GM12878 (cell line): ENCODE results near the gene KANTR. TPM values are rescaled to one million over a fixed set of nuclear protein-coding genes. Genes with fewer than 3 reads are reported as not detected.

Experiments
- ATAC-seq: fragments of 200-7000 bp; cut with Tn5 transposase; 3 replicates; pipeline ENCODE4 v1.9.1; 2020; ENCODE audit warnings: mild to moderate bottlenecking, moderate library complexity
- BruUV-seq: library from RNA; stranded (reverse); fragments of 400-500 nt; replicated peaks from 2 replicates; lab custom pipeline; 2021; lab: Mats Ljungman, UMichigan
- CTCF ChIA-PET: fragments of 300-600 bp; sonication (Branson Sonifier 250); formaldehyde crosslinking; extraction: SDS; loops from one replicate; lab custom pipeline; 2021; ENCODE audit warnings: inconsistent platforms; lab: Yijun Ruan, JAX
- POLR2A ChIA-PET: fragments of 350-600 bp; formaldehyde crosslinking; extraction: SDS; loops from one replicate; lab custom pipeline; 2021; ENCODE audit warnings: inconsistent platforms; lab: Charles Lee
- RAD21 ChIA-PET: fragments of 300-600 bp; sonication (Branson Sonifier 250); formaldehyde crosslinking; loops from one replicate; lab custom pipeline; 2023; ENCODE audit warnings: antibody characterized with exemption; ENCODE audit not compliant: unreplicated experiment; lab: Charles Lee
- SMC1A ChIA-PET: fragments of 300-600 bp; sonication (Branson Sonifier 250); formaldehyde crosslinking; loops from one replicate; lab custom pipeline; 2023; ENCODE audit not compliant: unreplicated experiment, uncharacterized antibody; lab: Charles Lee
- DNase-seq: peaks from one replicate; pipeline ENCODE4 v3.0.0-alpha.2; 2011; ENCODE audit warnings: low read depth, low spot score
- FAIRE-seq: peaks from 3 replicates; lab custom pipeline; 2011; peaks lifted over from hg19 to GRCh38; lab: Jason Lieb, UNC
- H2AFZ ChIP-seq: 2 replicates; pipeline ENCODE4 v1.6.0; 2011; ENCODE audit warnings: low read depth, low read length, control low read depth; ENCODE audit not compliant: control insufficient read depth
- H3K27ac ChIP-seq: 2 replicates; pipeline ENCODE4 v1.5.1; 2011; ENCODE audit warnings: control low read depth; ENCODE audit not compliant: control insufficient read depth, insufficient read depth
- H3K27me3 ChIP-seq, 2 experiments: replicated peaks in 1 of 2; 2 replicates each; pipeline versions ENCODE4 v1.6.0 to v1.6.1; 2011; ENCODE audit warnings: low read length in 1 of 2; ENCODE audit not compliant: control insufficient read depth in 2 of 2, insufficient read depth in 2 of 2
- H3K36me3 ChIP-seq, 2 experiments: 2 replicates each; pipeline ENCODE4 v1.5.1; 2011; ENCODE audit warnings: low read length in 1 of 2; ENCODE audit not compliant: control insufficient read depth in 2 of 2, insufficient read depth in 2 of 2
- H3K4me1 ChIP-seq: 2 replicates; pipeline ENCODE4 v1.6.1; 2011; ENCODE audit warnings: mild to moderate bottlenecking, low read length, moderate library complexity, mixed read lengths; ENCODE audit not compliant: control insufficient read depth, insufficient read depth
- H3K4me2 ChIP-seq: 2 replicates; pipeline ENCODE4 v1.6.0; 2011; ENCODE audit warnings: control low read depth; ENCODE audit not compliant: control insufficient read depth, insufficient read depth
- H3K4me3 ChIP-seq: fragments of 200-600 bp; sonication (generic); 2 replicates; pipeline ENCODE4 v1.5.1; 2016
- H3K79me2 ChIP-seq: 2 replicates; pipeline ENCODE4 v1.6.0; 2011; ENCODE audit warnings: low read length; ENCODE audit not compliant: control insufficient read depth, insufficient read depth
- H3K9ac ChIP-seq: 2 replicates; pipeline ENCODE4 v1.8.0; 2011; ENCODE audit warnings: low read length, control low read depth, mixed read lengths; ENCODE audit not compliant: control insufficient read depth, insufficient read depth
- H3K9me3 ChIP-seq: replicated peaks from 3 replicates; pipeline ENCODE4 v1.5.1; 2011; ENCODE audit warnings: mild to moderate bottlenecking, low read length; ENCODE audit not compliant: control insufficient read depth, insufficient read depth
- H4K20me1 ChIP-seq: 2 replicates; pipeline ENCODE4 v1.6.0; 2011; ENCODE audit not compliant: control insufficient read depth, insufficient read depth
- CREB1 ChIP-seq: IDR thresholded peaks from 2 replicates; pipeline ENCODE4 v1.6.1; 2012; ENCODE audit warnings: low read depth, mild to moderate bottlenecking, inconsistent platforms
- CUX1 ChIP-seq: IDR thresholded peaks from 2 replicates; pipeline ENCODE4 v1.6.1; 2012; ENCODE audit warnings: improper control_type of control experiment, low read depth, low read length; ENCODE audit not compliant: insufficient replicate concordance
- HCFC1 ChIP-seq: fragments of 150-350 bp; IDR thresholded peaks from 2 replicates; pipeline ENCODE4 v1.6.1; 2014; ENCODE audit warnings: low read length
- LARP7 ChIP-seq: fragments of 450-650 bp; IDR thresholded peaks from 2 replicates; pipeline ENCODE4 v1.6.1; 2017; ENCODE audit warnings: mild to moderate bottlenecking
- MLLT1 ChIP-seq: fragments of 450-650 bp; IDR thresholded peaks from 2 replicates; pipeline ENCODE4 v1.6.1; 2016; ENCODE audit warnings: mild to moderate bottlenecking
- MTA3 ChIP-seq: IDR thresholded peaks from 2 replicates; pipeline ENCODE4 v1.6.1; 2012; ENCODE audit warnings: low read length, inconsistent platforms, borderline replicate concordance
- NFXL1 ChIP-seq: fragments of 450-650 bp; IDR thresholded peaks from 2 replicates; pipeline ENCODE4 v1.6.1; 2017; ENCODE audit warnings: antibody characterized with exemption, mild to moderate bottlenecking, borderline replicate concordance
- PBX3 ChIP-seq: IDR thresholded peaks from 2 replicates; pipeline ENCODE4 v1.6.1; 2011; ENCODE audit warnings: mild to moderate bottlenecking, low read depth, low read length, moderate library complexity; ENCODE audit not compliant: insufficient replicate concordance
- POLR2AphosphoS5 ChIP-seq: IDR thresholded peaks from 2 replicates; pipeline ENCODE4 v1.6.1; 2011; ENCODE audit warnings: mild to moderate bottlenecking, low read length, inconsistent platforms
- RUNX3 ChIP-seq: IDR thresholded peaks from 2 replicates; pipeline ENCODE4 v1.6.1; 2012; ENCODE audit warnings: low read length, inconsistent platforms
- SIN3A ChIP-seq: IDR thresholded peaks from 2 replicates; pipeline ENCODE4 v1.6.1; 2012; ENCODE audit warnings: low read depth, low read length, improper control_type of control experiment
- SMC3 ChIP-seq: IDR thresholded peaks from 2 replicates; pipeline ENCODE4 v1.6.1; 2011; ENCODE audit warnings: low read length, improper control_type of control experiment, borderline replicate concordance
- TCF7 ChIP-seq: IDR thresholded peaks from 2 replicates; pipeline ENCODE4 v1.6.1; 2014; ENCODE audit warnings: antibody characterized with exemption, borderline replicate concordance
- WGBS: methylation state at CpG from one replicate; pipeline ENCODE4 v1.1.6; 2016; ENCODE audit warnings: low lambda C conversion rate; ENCODE audit not compliant: insufficient replicate concordance, insufficient coverage; ENCODE audit errors: missing lambda C conversion rate; 5-methylcytosine and 5-hydroxymethylcytosine counted together
- in situ Hi-C: fragments of 300-500 bp; cut with MboI; formaldehyde crosslinking; loops from 9 replicates; pipeline ENCODE4 v1.14.3; 2018; ENCODE audit warnings: mixed read lengths
- intact Hi-C: fragments of 100-400 bp; cut with micrococcal nuclease; formaldehyde crosslinking; loops from one replicate; pipeline ENCODE4 v1.14.2; 2022; ENCODE audit not compliant: unreplicated experiment
- polyA plus RNA-seq, 11 experiments: library from polyadenylated mRNA; depleted of rRNA in 4 of 11; unstranded in 6 of 11; stranded (reverse) in 5 of 11; fragments of >200 nt; fragmentation: Nextera tagmentation in 4 of 11; fragmentation: Illumina TruSeq in 1 of 11; extraction: Ambion mirVana in 4 of 11; extraction: Trizol in 1 of 11; gene quantifications; 1 replicate in 1 of 11; 2 replicates in 10 of 11; pipeline versions ENCODE4 v1.2.1 to v1.2.3, GENCODE V29; 2011 to 2016; ENCODE audit warnings: inconsistent platforms in 2 of 11, missing spikeins in 2 of 11, low read depth in 1 of 11
- total RNA-seq, 4 experiments: library from RNA; depleted of rRNA in 3 of 4; stranded (reverse); fragments of >200 nt in 3 of 4; fragmentation: Illumina TruSeq in 1 of 4; extraction: Trizol in 1 of 4; gene quantifications; 2 replicates each; pipeline versions ENCODE4 v1.2.1 to v1.2.3, GENCODE V29; 2013 to 2021

KANTR gene
- total and polyA plus RNA-seq, 10 of the 15 experiments (the other 5 are each of a cell fraction or from before 2014, with no cell fraction given): 1.00 to 14.8 (median 5.5) TPM

GRCh38 chrX:53135581-53135980 lies 41.6 kb downstream of the KANTR start:
- Histone ChIP-seq H2AFZ (no peak overlapping the region), H3K27ac (no peak overlapping the region), H3K27me3 (no peaks in the 10 kb centered on the region; a peak in 1 of 4 replicates), H3K4me1 (no peaks in the 10 kb centered on the region), H4K20me1 (no peaks in the 10 kb centered on the region), H3K9ac (no peak overlapping the region), H3K79me2 (no peaks in the 10 kb centered on the region), H3K4me2 (no peak overlapping the region), H3K4me3 (no peak overlapping the region), H3K9me3 (no peaks in the 10 kb centered on the region), H3K36me3 (no peaks in the 10 kb centered on the region)
- ChIA-PET CTCF (no interaction called here), SMC1A (no interaction called here), RAD21 (no interaction called here), POLR2A (interaction anchor here (0.7 kb wide), 1 partner anchor 1195 kb away, joined by 3 read pairs; no protein-coding TSS in a partner anchor)
- TF ChIP-seq MLLT1 (no peak), PBX3 (no peak), SIN3A (no peak), RUNX3 (no peak), POLR2AphosphoS5 (no peak), HCFC1 (no peak), CUX1 (no peak), SMC3 (no peak), NFXL1 (no peak), MTA3 (no peak), CREB1 (no peak), TCF7 (no peak), LARP7 (no peak)
- intact Hi-C loops (no loop called here), in situ Hi-C loops (no loop called here)
- WGBS: 49% methylated on average over 2 of the region's 2 CpGs
- FAIRE-seq (no peak), DNase-seq (no peak), ATAC-seq (no peak)
- no TSS peak for BruUV-seq
